BLaER1 treated with 17β-estradiol and CSF1 and Interleukin-3, amounts not matched to agents 10 nM and 100 nM (cell line): ENCODE measurements around the gene KCNE4.
A peak's percentile ranks its signal among the peaks of the same experiment; 100 is the strongest.

ENCODE experiments used
- H3K27ac ChIP-seq, 11 experiments: shearing (Covaris generic); formaldehyde crosslinking; 2 replicates each; pipeline ENCODE4 v1.8.1; 2022
- H3K27me3 ChIP-seq, 11 experiments: shearing (Covaris generic); formaldehyde crosslinking; 2 replicates each; pipeline ENCODE4 v1.8.1; 2022
- H3K36me3 ChIP-seq, 11 experiments: shearing (Covaris generic); formaldehyde crosslinking; 2 replicates each; pipeline ENCODE4 v1.8.1; 2022
- H3K4me1 ChIP-seq, 10 experiments: shearing (Covaris generic); formaldehyde crosslinking; 2 replicates each; pipeline ENCODE4 v1.8.1; 2022
- H3K4me2 ChIP-seq, 11 experiments: shearing (Covaris generic); formaldehyde crosslinking; 2 replicates each; pipeline ENCODE4 v1.8.1; 2022
- H3K4me3 ChIP-seq, 10 experiments: shearing (Covaris generic); formaldehyde crosslinking; 2 replicates each; pipeline ENCODE4 v1.8.1; 2022
- H3K9ac ChIP-seq, 11 experiments: shearing (Covaris generic); formaldehyde crosslinking; 2 replicates each; pipeline ENCODE4 v1.8.1; 2022
- H3K9me3 ChIP-seq, 11 experiments: shearing (Covaris generic); formaldehyde crosslinking; replicated peaks in 1 of 11; 2 replicates each; pipeline ENCODE4 v1.8.1; 2022
- H4K20me1 ChIP-seq, 11 experiments: shearing (Covaris generic); formaldehyde crosslinking; 2 replicates each; pipeline ENCODE4 v1.8.1; 2022
- Cebpa-rat ChIP-seq, 11 experiments: shearing (Covaris generic); IDR thresholded peaks; 2 replicates each; pipeline ENCODE4 v1.8.1; 2022

The KCNE4 gene

DNA sequence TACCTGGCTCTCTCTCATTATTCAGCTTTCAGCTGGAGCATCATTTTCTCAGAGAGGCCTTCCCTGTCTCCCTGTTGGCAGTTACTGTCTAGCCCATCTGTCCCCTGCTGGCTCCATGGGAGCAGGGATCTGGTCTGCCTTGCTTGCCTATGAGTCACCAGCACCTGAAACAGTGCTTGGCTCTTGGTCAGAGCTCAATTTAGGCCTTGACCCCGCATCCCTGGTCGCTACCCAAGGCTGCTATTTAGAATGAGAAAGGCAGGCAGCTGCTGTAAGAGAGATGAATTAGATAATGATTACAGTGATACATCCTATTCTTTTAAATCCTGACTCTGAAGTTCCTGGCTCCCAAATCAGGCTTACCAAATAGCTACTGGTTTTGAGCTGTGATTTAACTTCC is 32.9 kb downstream of the KCNE4 start:
- Histone ChIP-seq H3K4me1 (no peaks in the 10 kb centered on the region), H3K27ac (no peak overlapping the region), H3K27me3 (no peaks in the 10 kb centered on the region), H3K36me3 (no peaks in the 10 kb centered on the region), H3K4me3 (no peak overlapping the region), H3K4me2 (no peak overlapping the region), H4K20me1 (no peaks in the 10 kb centered on the region), H3K9me3 (no peaks in the 10 kb centered on the region), H3K9ac (no peak overlapping the region)
- no peak for TF ChIP-seq Cebpa-rat (IDR thresholded peaks at IDR 0.05)

- Histone ChIP-seq H3K27ac (no peak overlapping the region), H3K36me3 (no peaks in the 10 kb centered on the region), H3K4me2 (no peak overlapping the region), H4K20me1 (no peaks in the 10 kb centered on the region), H3K4me3 (no peak overlapping the region), H3K9me3 (no peaks in the 10 kb centered on the region), H3K9ac (no peak overlapping the region), H3K27me3 (no peaks in the 10 kb centered on the region), H3K4me1 (no peaks in the 10 kb centered on the region)
- no peak for TF ChIP-seq Cebpa-rat (IDR thresholded peaks at IDR 0.05)
Observed at GRCh38 chr2:223086370-223086981, 34.5 kb downstream of the KCNE4 start.

- no peaks in the 10 kb centered on the region for H3K9me3 ChIP-seq
- no peak overlapping the region for H3K4me2 ChIP-seq
- H3K4me3 ChIP-seq = no peak overlapping the region
- no peak overlapping the region for H3K9ac ChIP-seq
- 0 out of 20 replicates have a peak, but pooled peaks cover 0 to 4% (median 0%) of the 10 kb centered on the region in 10 experiments for H3K4me1 ChIP-seq
- H3K27me3 ChIP-seq = no peaks in the 10 kb centered on the region
- H4K20me1 ChIP-seq = no peaks in the 10 kb centered on the region
- TF ChIP-seq Cebpa-rat (IDR thresholded peaks at IDR 0.05) = no peak
- H3K27ac ChIP-seq = no peak overlapping the region
- no peaks in the 10 kb centered on the region for H3K36me3 ChIP-seq
Observed at GRCh38 chr2:223087466-223087865, 35.5 kb downstream of the KCNE4 start.

- Histone ChIP-seq H4K20me1 (no peaks in the 10 kb centered on the region), H3K4me2 (no peak overlapping the region), H3K4me1 (peaks cover 0 to 16% (median 12%) of the 10 kb centered on the region in 10 experiments; a peak in 16 of 20 replicates), H3K9me3 (no peaks in the 10 kb centered on the region), H3K27me3 (no peaks in the 10 kb centered on the region), H3K27ac (no peak overlapping the region), H3K36me3 (no peaks in the 10 kb centered on the region), H3K9ac (no peak overlapping the region), H3K4me3 (no peak overlapping the region)
- TF ChIP-seq Cebpa-rat (IDR thresholded peaks at IDR 0.05) = no peak
Observed at GRCh38 chr2:223088866-223089265, 36.9 kb downstream of the KCNE4 start.

DNA sequence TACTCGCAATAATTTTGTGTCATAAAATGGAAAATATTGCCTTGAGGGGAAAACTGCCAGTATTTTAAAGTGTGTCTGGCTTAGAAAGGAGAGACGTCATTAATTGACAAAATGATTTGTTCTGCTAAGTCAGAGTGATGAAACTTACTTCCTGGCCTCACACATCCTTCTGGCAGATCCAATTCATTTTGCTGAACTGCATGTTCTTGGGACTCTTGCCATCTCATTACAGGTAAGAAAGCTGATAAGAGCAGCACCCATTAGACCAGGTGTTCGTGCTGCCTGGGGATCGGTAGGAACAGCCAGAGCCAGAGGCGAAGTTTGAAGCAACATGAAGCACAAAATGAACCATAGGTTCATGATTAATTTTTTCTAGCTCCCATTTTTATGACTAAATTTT is 38.0 kb downstream of the KCNE4 start:
- H3K27ac ChIP-seq = no peak overlapping the region
- no peaks in the 10 kb centered on the region for H3K27me3 ChIP-seq
- no peak overlapping the region for H3K4me3 ChIP-seq
- H3K4me2 ChIP-seq = no peak overlapping the region
- no peaks in the 10 kb centered on the region for H4K20me1 ChIP-seq
- H3K9ac ChIP-seq = no peak overlapping the region
- TF ChIP-seq Cebpa-rat (IDR thresholded peaks at IDR 0.05) = no peak
- no peaks in the 10 kb centered on the region for H3K9me3 ChIP-seq
- H3K36me3 ChIP-seq = no peaks in the 10 kb centered on the region
- H3K4me1 ChIP-seq = peaks cover 7 to 19% (median 13%) of the 10 kb centered on the region in 10 experiments

GRCh38 chr2:223090540-223091235 is 38.7 kb downstream of the KCNE4 start:
- Histone ChIP-seq H4K20me1 (no peaks in the 10 kb centered on the region), H3K27ac (no peak overlapping the region), H3K4me3 (no peak overlapping the region), H3K4me1 (peaks cover 9 to 21% (median 13%) of the 10 kb centered on the region in 10 experiments), H3K9me3 (no peaks in the 10 kb centered on the region), H3K36me3 (no peaks in the 10 kb centered on the region), H3K4me2 (no peak overlapping the region), H3K27me3 (no peaks in the 10 kb centered on the region), H3K9ac (no peak overlapping the region)
- no peak for TF ChIP-seq Cebpa-rat (IDR thresholded peaks at IDR 0.05)

DNA sequence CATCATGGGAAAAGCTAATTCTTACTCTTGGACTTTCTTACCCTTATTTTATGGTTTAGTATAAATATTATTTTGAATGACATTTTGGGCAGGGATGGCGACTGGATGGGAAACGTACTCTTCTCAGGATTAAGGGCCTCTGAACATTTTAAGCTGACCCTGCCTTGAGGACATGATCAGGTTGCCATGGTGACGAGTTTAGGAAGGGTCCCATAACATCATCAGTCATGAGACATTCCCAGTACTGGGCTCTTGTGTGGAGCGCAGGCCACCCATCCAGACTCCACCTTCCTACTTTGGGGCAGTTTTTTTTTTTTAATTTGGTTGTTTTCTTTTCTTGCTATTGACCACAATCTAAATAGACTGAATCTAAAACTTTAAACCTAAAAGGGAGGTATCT is 40.7 kb downstream of the KCNE4 start:
- Histone ChIP-seq H3K27me3 (no peaks in the 10 kb centered on the region), H3K9ac (no peak overlapping the region), H3K4me1 (peaks cover 9 to 21% (median 13%) of the 10 kb centered on the region in 10 experiments), H4K20me1 (no peaks in the 10 kb centered on the region), H3K4me2 (peak overlapping the region in 7 of 11 experiments; percentile 43 to 69 (median 58); a peak in 7 of 22 replicates), H3K4me3 (no peak overlapping the region), H3K36me3 (no peaks in the 10 kb centered on the region), H3K9me3 (no peaks in the 10 kb centered on the region), H3K27ac (no peak overlapping the region)
- no peak for TF ChIP-seq Cebpa-rat (IDR thresholded peaks at IDR 0.05)

- Histone ChIP-seq H3K9ac (no peak overlapping the region), H3K9me3 (no peaks in the 10 kb centered on the region), H3K27me3 (no peaks in the 10 kb centered on the region), H3K4me3 (no peak overlapping the region), H4K20me1 (no peaks in the 10 kb centered on the region), H3K36me3 (no peaks in the 10 kb centered on the region), H3K27ac (no peak overlapping the region), H3K4me2 (peak overlapping the region; percentile 3 to 69 (median 51); a peak in 20 of 22 replicates), H3K4me1 (peaks cover 9 to 21% (median 13%) of the 10 kb centered on the region in 10 experiments)
- TF ChIP-seq Cebpa-rat (IDR thresholded peaks at IDR 0.05) = no peak
Observed at GRCh38 chr2:223093436-223094241, 41.6 kb downstream of the KCNE4 start.

GRCh38 chr2:223095207-223095606 is 43.2 kb downstream of the KCNE4 start:
- no peaks in the 10 kb centered on the region for H3K36me3 ChIP-seq
- H3K9me3 ChIP-seq = no peaks in the 10 kb centered on the region
- no peak overlapping the region for H3K4me3 ChIP-seq
- peaks cover 9 to 21% (median 13%) of the 10 kb centered on the region in 10 experiments for H3K4me1 ChIP-seq
- peak overlapping the region in 2 of 11 experiments; percentile 22 to 36; a peak in 3 of 22 replicates for H3K4me2 ChIP-seq
- H3K27ac ChIP-seq = no peak overlapping the region
- H3K27me3 ChIP-seq = no peaks in the 10 kb centered on the region
- no peak overlapping the region for H3K9ac ChIP-seq
- no peaks in the 10 kb centered on the region for H4K20me1 ChIP-seq
- no peak for TF ChIP-seq Cebpa-rat (IDR thresholded peaks at IDR 0.05)
